ENCODE measurements around the gene TRRAP.
"Not testable (repeated sequence)": the region's sequence is repeated elsewhere in the genome, so short reads cannot be mapped to it uniquely, and the experiment has no call there.

Gene TRRAP

GRCh38 chr7:98872328-98872924, 5.9 kb upstream of the TRRAP start (continued):
- TF ChIP-seq, protein P1, sequence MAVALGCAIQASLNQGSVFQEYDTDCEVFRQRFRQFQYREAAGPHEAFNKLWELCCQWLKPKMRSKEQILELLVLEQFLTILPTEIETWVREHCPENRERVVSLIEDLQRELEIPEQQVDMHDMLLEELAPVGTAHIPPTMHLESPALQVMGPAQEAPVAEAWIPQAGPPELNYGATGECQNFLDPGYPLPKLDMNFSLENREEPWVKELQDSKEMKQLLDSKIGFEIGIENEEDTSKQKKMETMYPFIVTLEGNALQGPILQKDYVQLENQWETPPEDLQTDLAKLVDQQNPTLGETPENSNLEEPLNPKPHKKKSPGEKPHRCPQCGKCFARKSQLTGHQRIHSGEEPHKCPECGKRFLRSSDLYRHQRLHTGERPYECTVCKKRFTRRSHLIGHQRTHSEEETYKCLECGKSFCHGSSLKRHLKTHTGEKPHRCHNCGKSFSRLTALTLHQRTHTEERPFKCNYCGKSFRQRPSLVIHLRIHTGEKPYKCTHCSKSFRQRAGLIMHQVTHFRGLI (tag by site-specific recombination; IDR thresholded peaks at IDR 0.05): no peak
- TF ChIP-seq ZNF184 (tag by site-specific recombination; IDR thresholded peaks at IDR 0.05): no peak
- peak; percentile 44 for TF ChIP-seq ZNF654 (tag by site-specific recombination; IDR thresholded peaks at IDR 0.05; ENCODE audit: low read depth)
- TF ChIP-seq ZNF624 (tag by site-specific recombination; IDR thresholded peaks at IDR 0.05): no peak
- TF ChIP-seq MZF1 (tag by site-specific recombination; IDR thresholded peaks at IDR 0.05; ENCODE audit: borderline replicate concordance): no peak

DNA sequence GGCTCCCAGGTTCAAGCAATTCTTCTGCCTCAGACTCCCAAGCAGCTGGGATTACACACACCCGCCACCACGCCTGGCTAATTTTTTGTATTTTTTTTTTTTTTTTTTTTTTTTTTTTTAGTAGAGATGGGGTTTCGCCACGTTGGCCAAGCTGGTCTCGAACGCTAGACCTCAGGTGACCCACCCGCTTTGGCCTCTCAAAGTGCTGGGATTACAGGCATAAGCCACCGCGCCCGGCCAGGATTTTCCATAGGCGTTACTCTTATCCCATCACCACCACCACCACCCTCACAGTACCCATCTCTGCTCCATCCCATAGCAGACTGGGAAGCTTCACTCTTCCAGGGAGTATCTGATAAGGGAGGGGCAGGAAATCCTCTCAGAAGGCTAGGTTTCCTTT, 4.7 kb upstream of the TRRAP start:
- H3K36me3 ChIP-seq (ENCODE audit: control insufficient read depth in 2 of 2, insufficient read depth in 1 of 2, low read length in 2 of 2); H3K9me3 ChIP-seq (ENCODE audit: control insufficient read depth, insufficient read depth, low read depth, low read length); POLR2A ChIA-PET; H3K27ac ChIP-seq (ENCODE audit: extremely low read depth, low read depth, low read length); H3K4me3 ChIP-seq (ENCODE audit: low read depth, low read length); H3K4me1 ChIP-seq (ENCODE audit: control insufficient read depth, insufficient read depth, low read length): not testable (repeated sequence)
- CTCF ChIA-PET: interaction anchor here (0.6 to 1.4 kb wide), 5 partner anchors 32 to 1859 kb away, joined by 3 to 4 read pairs (median 3); no protein-coding TSS in a partner anchor
- TF ChIP-seq, protein P2, sequence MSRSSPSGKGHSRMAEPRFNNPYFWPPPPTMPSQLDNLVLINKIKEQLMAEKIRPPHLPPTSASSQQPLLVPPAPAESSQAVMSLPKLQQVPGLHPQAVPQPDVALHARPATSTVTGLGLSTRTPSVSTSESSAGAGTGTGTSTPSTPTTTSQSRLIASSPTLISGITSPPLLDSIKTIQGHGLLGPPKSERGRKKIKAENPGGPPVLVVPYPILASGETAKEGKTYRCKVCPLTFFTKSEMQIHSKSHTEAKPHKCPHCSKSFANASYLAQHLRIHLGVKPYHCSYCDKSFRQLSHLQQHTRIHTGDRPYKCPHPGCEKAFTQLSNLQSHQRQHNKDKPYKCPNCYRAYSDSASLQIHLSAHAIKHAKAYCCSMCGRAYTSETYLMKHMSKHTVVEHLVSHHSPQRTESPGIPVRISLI (tag by site-specific recombination; IDR thresholded peaks at IDR 0.05): 0 out of 2 replicates have a peak, but pooled peaks have one; percentile 63

- no peak for TF ChIP-seq ZNF311 (tag by site-specific recombination; IDR thresholded peaks at IDR 0.05; ENCODE audit: borderline replicate concordance)
- TF ChIP-seq KLF10 (tag by site-specific recombination; IDR thresholded peaks at IDR 0.05): no peak
- TF ChIP-seq ZFP41 (tag by site-specific recombination; IDR thresholded peaks at IDR 0.05; ENCODE audit: borderline replicate concordance): no peak
- no peak for TF ChIP-seq SALL2 (tag by site-specific recombination; IDR thresholded peaks at IDR 0.05; ENCODE audit: borderline replicate concordance)
- TF ChIP-seq ZNF518A (tag by site-specific recombination; conservative IDR thresholded peaks at IDR 0.05; ENCODE audit: low read depth): no peak
- TF ChIP-seq SETDB1 (IDR thresholded peaks at IDR 0.05; ENCODE audit: insufficient read length, low read length): no peak
- TF ChIP-seq ZNF747 (tag by site-specific recombination; IDR thresholded peaks at IDR 0.05): no peak
- no peak for TF ChIP-seq ZNF521 (tag by site-specific recombination; IDR thresholded peaks at IDR 0.05)
- TF ChIP-seq ZNF843 (tag by site-specific recombination; IDR thresholded peaks at IDR 0.05): no peak
- no peak for TF ChIP-seq ZNF701 (tag by site-specific recombination; IDR thresholded peaks at IDR 0.05)
- TF ChIP-seq PRDM10 (tag by site-specific recombination; IDR thresholded peaks at IDR 0.05): no peak
- TF ChIP-seq ZNF266 (tag by site-specific recombination; IDR thresholded peaks at IDR 0.05; ENCODE audit: low read depth): no peak
- Histone ChIP-seq H3K9me3 (ENCODE audit: control insufficient read depth, insufficient read depth, low read depth, low read length) (no peaks in the 10 kb centered on the region), H3K27ac (ENCODE audit: extremely low read depth, low read depth, low read length) (no peak overlapping the region), H3K4me1 (ENCODE audit: control insufficient read depth, insufficient read depth, low read length) (no peaks in the 10 kb centered on the region), H3K4me3 (ENCODE audit: low read depth, low read length) (no peak overlapping the region), H3K36me3 (ENCODE audit: control insufficient read depth in 2 of 2, insufficient read depth in 1 of 2, low read length in 2 of 2) (no peaks in the 10 kb centered on the region; a peak in 1 of 3 replicates)
- CTCF ChIA-PET: interaction anchor here (0.5 to 1.4 kb wide), 2 partner anchors 33 to 457 kb away, joined by 4 read pairs; no protein-coding TSS in a partner anchor
- POLR2A ChIA-PET: no interaction called here
These were observed 3.4 kb upstream of the TRRAP start for GRCh38 chr7:98874942-98875341.

Measured in HEK293 (cell line).